GM21529 (cell line): ENCODE results near the gene TRAF4.

Source experiments
- ATAC-seq: cut with Tn5 transposase; IDR thresholded peaks from one replicate; pipeline ENCODE4 v1.9.1; 2021; ENCODE audit not compliant: unreplicated experiment

Gene TRAF4, protein sequence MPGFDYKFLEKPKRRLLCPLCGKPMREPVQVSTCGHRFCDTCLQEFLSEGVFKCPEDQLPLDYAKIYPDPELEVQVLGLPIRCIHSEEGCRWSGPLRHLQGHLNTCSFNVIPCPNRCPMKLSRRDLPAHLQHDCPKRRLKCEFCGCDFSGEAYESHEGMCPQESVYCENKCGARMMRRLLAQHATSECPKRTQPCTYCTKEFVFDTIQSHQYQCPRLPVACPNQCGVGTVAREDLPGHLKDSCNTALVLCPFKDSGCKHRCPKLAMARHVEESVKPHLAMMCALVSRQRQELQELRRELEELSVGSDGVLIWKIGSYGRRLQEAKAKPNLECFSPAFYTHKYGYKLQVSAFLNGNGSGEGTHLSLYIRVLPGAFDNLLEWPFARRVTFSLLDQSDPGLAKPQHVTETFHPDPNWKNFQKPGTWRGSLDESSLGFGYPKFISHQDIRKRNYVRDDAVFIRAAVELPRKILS

DNA sequence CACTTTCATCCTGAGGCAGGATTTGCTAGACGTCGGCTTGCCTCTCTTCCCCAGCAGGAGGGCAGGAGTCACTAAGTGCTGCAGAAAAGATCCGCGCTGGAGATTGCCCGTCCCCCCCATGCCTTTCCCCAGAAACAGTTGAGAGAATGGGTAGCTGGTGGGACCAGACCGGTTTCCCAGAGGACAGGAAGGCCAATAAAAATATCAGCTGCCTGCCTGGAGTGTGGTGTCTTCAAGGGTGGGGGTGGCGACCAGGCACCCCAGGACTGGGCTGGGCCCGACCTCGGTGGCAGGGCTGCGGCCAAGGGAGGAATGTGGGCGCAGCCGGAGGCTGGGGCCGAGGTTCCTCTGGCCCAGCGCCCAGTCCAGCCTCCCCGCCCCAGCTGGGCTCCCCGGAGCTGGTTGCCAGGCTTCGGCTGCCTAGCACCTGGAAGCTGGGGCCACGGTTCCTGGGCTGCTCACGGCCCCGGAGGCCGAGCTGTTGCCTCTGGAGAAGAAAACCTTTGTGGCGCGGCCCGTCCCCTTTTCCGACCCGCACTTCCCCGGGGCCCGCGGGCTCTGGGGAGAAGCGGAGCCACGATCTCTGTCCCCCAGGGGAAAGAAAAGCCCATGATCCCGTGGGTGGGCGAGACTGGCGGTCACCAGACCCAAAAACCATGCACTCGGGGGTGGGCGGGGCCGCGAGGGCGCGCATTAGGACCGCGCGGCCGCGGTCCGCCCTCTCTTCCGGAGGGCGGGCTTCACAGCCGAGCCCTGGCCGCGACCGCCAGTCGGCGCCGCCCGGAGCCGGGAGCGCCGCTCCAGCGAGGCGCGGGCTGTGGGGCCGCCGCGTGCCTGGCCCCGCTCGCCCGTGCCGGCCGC lies at the start of gene TRAF4:
Gene TRAF4 (plus strand): TSS at position 769 of the 861 bp plus-strand sequence. CDS start 102 bp downstream, outside the sequence.
- peak; percentile 56 for ATAC-seq

DNA sequence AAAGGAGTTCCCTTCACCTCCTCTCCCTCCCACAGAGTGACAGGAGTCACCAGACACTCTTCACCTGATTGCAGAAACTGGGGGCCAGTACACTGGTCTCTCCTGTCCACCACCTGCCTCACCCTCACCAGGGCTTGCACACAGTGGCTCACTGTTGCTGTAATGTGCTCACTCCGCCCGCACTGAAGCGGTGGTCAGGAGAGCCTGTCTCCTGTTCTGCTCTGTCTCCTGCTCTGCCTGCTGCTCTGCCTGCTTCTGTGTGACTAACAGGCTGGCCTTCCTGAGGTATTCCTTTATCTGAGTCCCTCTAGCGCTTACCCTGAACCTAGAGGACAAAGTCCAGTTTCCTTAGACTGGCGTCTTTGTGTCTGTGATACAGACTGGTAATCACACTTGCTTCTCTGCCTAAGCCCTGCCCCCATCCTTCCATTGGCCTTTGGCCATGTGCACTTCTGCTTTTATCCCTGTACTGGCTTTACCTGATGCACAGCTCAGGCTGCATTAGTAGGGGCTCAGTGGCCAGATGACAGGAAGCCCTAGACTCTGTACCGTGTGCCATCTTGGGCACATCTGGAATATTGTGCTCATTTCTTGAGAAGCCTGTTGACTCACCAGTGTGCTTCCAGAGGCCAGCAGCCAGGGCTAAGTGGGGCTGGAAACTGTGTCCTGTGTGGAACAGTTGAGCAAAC lies 45.4 kb upstream of the TRAF4 start:
- ATAC-seq, result no peak

DNA sequence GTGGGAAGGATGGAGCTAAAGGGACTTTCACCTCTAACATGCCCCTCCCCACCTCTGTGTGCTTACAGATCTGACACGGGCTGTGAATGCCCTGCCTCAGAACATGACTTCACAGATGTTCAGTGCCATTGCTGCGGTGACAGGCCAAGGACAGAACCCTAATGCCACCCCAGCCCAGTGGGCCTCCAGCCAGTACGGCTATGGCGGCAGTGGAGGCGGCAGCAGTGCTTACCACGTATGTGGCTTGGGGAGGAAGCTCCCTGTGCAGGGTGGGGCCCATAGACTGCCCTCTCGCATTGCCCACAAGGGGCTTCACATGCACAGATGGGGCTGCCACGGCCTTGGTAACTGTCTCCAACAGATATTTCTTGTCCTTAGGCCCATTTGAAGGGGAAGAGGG lies 43.5 kb upstream of the TRAF4 start:
- ATAC-seq, result no peak

DNA sequence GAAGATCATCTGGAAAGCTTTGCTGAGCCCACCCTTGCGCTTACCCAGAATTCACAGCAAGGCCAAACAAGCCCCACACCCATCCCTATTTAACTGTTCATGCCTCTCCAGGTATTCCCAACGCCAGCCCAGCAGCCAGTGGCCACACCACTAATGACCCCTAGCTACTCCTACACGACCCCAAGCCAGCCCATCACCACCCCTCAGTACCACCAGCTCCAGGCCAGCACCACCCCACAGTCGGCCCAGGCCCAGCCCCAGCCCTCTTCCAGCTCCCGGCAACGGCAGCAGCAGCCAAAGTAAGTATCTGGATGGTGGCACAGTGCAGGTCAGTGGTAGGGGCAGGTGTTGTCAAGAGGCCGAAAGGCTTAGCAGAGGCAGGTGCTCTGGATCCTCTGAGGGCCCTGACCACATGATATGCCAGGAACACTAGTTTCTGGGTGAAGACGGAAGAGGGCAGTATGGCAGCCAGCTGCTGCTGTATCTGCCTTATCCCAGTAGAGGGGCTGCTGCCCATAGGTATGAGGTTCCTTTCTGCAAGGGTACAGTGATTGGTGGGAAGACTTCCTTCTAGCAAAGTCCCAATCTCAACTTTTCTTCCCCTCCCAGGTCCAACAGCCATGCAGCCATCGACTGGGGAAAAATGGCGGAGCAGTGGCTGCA lies 42.9 kb upstream of the TRAF4 start:
- no peak for ATAC-seq

DNA sequence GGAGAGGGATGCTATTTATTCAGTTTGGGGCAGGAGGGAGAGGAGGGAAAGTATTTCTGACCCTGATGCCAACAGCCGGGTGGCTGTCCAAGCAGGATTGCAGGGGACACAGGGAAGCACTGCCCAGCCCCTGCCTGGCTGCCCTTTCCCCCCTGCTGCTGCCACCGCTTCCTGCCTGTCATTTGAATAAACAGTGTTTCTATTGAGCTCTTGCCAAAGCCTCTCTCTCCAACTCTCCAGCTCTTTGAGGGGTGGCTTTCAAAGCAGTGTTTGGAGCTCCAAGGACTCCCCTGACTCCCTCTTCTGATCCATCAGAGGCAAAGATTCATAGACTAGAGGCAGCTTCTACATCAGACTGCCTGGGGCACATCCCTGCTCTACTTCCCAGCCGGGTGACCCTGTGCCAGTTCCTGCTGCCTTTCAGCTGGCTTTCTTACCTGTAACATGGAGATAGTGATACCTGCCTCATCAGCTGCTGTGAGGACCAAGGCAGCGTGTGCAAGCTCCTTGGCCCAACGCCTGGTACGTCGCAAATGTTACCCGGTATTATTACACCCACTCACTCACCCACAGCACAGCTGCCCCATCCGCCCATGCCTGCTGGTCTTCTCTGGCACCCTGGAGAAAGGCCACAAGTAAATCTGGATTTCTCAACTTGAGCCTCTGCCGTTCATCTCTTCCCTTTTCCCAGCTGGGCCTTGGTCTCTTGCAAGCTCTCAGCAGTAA lies 41.6 kb upstream of the TRAF4 start:
- ATAC-seq, result no peak

DNA sequence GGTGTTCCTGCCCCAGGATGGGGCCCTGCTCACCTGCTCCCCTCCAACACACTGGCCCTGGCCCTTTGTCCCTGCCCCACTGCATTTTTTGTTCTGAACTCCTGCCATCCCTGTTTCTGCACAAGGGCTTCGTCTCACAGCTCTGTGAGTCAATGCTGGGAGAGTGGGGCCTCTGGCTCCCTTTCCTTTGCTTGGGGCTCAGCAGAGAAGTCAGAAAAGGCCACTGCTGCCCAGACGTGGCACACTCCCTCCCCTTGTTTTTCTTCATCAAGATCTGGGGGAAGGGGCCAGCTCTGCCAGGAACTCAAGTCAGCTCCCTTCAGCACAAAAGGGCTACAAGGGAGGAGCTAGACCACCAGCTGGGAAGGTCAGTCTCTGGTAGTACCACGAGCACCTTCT lies 41.1 kb upstream of the TRAF4 start:
- no peak for ATAC-seq

DNA sequence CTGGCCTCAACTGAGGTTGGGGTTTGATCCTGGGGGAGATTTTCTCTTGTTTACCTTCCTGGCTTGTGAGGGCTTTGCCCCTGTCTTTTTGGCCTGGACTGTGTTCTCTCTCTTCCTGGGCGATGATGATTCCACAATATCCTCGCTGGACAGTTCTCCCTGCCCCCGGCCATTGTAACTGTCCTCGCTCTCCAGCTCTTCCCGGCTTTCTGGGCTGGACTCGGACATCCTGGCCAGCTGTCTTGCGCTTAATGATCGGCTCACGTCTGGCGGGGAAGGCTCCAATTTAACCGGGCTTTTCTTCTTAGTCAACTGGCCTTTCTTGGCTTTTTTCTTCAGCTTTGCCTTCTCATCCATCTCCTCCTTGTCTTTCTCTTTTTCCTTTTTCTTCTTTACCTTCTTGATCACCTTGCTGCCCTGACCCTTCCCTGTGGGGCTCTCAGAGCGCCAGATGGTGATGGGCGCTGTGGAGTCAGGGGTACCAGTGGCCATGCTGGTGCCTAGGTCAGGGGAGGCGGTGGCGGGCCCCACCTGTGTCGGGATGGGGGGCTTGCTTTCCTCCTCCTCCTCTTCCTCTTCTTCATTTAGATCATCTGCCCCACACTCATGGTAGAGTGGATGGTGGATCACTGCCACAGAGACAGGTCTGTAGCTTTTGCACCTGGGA lies 40.1 kb upstream of the TRAF4 start:
- no peak for ATAC-seq

DNA sequence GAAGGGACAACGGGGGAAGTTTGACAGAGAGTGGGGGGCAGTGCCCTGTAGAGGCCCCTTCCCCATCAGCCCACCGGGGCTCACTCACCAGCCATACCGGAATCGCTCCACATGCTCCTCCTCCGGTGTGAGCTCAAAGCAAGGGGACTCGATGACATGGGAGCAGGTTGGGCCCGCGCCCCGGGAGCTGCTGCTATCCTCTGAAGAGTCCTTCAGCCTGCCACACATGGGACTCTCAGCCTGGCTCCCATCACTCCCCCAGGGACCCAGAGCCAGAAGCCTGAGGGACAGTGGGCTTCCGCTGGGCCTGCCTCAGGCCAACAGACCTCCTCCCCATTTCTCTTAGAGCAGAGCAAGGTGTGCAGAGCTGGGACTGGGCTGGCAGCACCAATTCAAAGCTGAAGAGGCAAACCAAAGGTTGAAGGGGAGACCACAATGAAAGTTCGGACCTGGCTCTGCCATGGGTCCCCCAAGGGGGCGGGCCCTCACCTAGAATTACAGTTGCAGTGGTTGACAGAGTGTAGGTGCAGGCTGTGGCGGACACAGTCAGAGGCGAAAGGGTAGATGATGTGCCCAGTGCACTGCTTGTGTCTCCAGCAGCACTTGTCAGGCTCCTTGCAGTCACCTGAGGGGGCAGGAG lies 39.5 kb upstream of the TRAF4 start:
- no peak for ATAC-seq

DNA sequence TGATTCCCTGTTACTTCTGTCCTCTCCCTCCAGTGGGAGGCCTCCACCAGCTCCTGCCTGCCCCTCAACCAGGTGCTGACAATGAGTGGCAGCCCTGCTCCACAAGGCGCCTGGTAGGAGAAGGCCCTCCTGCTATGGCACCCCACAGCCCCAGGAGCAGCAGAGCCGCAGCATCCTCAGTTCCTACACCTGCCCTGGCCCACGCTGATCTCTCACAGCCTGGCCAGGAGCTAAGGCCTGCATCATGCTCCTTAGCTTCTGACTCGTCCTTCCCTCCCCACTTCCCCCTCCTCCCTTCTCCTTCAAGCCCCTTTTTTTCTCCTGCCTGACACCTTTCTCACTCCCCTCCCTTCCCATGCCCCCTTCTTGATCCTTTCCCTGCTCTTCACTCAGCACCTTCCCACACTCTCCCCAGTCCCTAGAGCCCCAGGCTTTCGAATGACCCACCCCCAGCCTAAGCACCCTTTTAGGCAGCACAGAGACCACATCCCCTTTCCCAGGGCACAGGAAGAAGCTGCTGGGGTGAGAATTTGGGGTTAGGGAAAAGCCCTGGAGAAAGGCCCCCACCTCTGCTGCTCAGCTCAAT lies 38.6 kb upstream of the TRAF4 start:
- ATAC-seq, result no peak

DNA sequence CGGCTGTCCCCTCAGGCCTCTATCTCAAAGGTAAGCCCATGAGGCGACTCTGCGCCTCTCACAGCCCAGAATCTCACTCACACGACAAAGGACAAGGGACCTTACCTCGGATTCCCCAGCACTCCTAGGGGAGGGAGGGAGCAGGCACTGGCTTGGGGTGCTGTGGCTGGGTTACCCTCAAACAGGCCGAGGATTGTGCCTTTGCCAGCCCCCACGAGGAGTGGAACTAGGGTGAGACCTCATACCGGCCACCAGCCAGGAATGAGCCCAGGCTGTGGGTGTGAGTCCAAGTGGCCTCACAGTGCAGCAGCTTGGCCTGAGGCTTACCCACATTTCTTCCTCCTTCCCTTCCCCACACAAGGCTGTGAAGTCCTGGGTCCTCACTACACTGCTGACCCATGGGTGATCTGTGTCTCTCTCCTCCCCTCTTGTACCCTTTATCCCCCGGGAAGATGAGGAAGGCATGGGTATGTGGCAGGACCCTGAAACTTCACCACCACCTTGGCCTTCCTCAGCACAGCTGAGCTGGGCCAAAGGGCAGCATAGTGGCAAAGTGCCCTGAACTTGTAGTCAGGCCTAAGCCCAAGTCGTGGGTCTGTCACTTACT lies 38.0 kb upstream of the TRAF4 start:
- no peak for ATAC-seq

DNA sequence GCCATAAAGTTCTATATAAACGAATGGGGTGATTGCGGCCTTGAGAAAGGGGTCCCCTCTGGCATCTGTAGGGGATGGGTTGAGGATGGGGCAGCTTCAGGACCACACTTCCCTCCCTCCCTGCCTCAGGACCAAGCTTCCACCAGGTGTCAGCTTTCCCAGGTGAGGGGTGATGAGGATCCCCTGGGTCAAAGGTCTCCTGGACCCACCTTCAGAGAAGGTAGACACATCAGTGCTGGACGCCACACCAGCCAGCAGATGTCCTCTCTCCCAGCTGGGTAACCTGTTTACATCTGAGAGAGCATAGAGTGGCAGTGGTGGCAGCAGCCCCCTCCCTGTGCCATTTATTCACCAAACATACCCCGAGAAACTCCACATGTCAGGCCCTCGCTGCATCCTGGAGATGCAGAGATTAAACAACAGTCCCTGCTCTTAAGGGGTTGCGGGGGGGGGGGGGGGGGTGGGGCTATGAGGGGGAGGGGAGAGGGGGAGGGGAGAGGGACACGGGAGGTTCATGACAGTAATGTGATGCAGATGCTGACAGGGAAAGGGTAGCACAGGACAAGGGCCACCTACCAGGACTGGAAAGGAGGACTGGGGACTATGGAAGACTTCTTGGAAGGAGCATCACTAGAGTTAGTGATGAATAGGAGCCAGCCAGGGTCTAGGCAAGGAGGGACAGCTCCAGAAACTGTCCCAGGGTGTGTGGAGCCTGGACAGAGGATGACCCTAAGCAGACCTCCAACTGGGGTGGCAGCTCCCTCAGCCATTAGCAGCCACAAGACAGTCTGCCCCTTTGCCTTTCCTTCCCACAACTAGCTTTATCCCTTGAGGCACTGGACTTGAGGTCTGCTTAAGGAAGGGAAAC lies 37.1 kb upstream of the TRAF4 start:
- ATAC-seq, result no peak

DNA sequence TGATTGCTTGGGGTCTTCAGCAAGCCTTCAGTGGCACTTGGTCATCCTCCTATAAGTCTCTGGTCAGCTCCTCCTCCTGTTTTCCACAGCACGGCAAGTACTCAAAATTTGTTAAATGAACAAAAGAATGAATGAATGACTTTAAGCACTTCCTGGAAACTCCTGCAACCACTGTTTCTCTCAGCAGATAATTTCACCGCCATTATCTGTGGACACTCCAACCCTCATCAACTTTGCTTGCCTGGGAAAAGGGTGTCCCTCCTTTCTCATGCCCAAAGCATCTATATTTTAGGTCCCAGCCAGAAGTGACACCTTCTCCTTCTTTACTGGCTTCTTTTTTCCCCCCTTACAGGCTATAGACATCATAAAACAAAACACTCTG lies 36.5 kb upstream of the TRAF4 start:
- ATAC-seq, result no peak

DNA sequence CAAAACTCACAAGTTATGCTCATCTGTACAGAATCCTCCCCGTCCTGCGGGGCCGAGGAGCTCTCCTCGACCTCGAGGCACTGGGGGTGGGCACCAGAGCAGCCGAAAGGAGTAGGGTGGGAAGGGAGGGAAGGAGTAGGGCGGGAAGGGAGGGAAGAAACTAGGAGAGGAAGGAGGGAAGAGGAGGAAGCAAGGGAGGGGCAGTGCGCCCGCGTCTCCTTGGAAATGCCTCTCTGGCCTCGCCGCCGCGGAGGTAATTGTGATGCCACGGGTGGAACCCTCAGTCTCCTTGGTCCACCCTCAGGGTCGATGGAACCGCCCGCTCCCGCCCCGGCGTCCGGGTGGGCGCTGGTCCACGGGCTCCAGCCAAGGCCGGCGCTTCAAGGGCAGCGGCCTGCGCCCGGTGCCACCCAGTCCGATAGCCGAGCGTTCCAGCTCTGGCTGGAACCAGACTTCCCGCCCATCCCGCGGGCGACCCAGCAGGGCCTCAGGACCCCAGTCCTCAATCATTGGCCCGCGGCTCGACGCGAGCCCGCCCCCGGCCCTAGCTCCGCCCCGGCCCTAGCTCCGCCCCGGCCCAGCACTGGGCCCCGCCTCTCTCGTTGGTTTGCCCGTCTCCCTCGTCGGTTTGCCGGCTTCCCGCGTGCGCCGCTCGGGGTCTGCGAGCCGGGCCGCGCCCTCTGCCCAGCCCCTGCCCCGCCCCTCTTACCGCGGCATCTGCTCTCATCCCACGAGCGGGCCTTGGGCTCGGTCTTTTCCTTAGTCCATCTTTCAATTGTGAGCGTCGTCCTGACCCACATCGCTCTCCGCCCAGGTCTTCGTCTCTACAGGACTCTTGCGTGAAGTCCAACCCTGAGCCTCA lies 32.7 kb upstream of the TRAF4 start:
- peak; percentile 75 for ATAC-seq

DNA sequence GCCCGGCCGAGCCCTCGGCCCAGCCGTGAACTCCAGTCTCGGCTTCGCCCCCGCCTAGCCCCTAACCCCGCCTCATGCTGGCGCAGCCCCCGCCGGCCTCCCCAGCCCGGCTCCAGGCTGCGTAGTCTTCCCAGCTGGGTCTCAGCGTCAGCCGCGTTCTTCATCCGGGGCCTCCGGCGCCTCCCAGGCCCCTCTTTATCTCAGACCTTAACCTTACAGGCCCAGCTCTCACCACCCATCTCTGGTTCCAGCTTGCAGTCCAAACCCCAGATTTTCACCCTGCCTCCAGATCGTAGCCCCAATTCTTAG lies 32.1 kb upstream of the TRAF4 start, which contains the start of gene PROCA1:
Gene PROCA1 (minus strand): TSS at position 166 of the 309 bp plus-strand sequence. CDS start 228 bp downstream, outside the sequence.
- ATAC-seq, result peak; percentile 21

DNA sequence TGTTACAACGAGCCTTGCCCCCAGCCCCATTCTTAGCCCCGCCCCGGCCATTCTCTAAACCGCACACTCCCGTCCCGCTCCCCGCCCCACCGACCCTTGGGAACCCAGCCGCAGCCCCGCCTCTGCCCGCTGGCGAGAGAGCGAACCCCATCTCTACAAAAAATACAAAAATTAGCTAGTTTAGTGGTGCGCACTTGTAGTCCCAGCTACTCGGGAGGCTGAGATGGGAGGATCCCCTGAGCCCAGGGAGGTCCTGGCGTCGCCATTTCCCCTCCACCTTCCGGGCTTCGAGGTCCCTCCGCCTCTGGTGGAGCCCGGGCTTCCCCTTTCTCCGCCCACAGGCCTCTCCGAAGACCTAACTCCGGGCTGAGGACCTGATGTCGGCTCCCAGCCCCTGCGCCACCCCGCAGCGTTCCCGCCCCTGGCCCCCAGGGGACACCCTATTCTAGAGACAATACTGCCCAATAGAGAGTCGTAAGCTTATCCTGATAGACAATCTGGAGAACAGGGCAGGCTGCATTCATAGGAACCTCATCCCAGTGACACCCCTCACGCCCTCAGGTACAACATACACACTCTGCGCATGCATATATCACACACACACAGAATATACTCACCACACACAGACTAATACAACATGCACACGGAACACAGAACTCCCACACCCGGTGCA lies 31.6 kb upstream of the TRAF4 start:
- peak; percentile 40 for ATAC-seq
